Type B pancreatic cell (in vitro differentiated cells): Measurements from ENCODE around the gene TAGAP. TPM values are rescaled to one million over a fixed set of nuclear protein-coding genes. Genes with fewer than 3 reads are reported as not detected.
A peak's percentile ranks its signal among the peaks of the same experiment; 100 is the strongest.

ENCODE experiments used
- DNase-seq: peaks from one replicate; pipeline ENCODE4 v3.0.0; 2021; ENCODE audit warnings: mixed read lengths; ENCODE audit not compliant: unreplicated experiment; ENCODE audit errors: extremely low spot score
- H3K27ac Mint-ChIP-seq: 2 replicates; pipeline ENCODE4 v1.8.0; 2021; ENCODE audit warnings: mild to moderate bottlenecking, mixed read lengths
- H3K27me3 Mint-ChIP-seq: 2 replicates; pipeline ENCODE4 v1.8.0; 2021; ENCODE audit warnings: mixed read lengths
- H3K36me3 Mint-ChIP-seq: 2 replicates; pipeline ENCODE4 v1.8.0; 2021; ENCODE audit warnings: mixed read lengths
- H3K4me1 Mint-ChIP-seq: one replicate; pipeline ENCODE4 v1.8.0; 2021; ENCODE audit warnings: mixed read lengths; ENCODE audit not compliant: unreplicated experiment
- H3K4me3 Mint-ChIP-seq: 2 replicates; pipeline ENCODE4 v1.8.0; 2021; ENCODE audit warnings: mild to moderate bottlenecking, mixed read lengths
- H3K9me3 Mint-ChIP-seq: 2 replicates; pipeline ENCODE4 v1.8.0; 2021; ENCODE audit warnings: mixed read lengths
- total RNA-seq: library from RNA; stranded (reverse); gene quantifications from 2 replicates; pipeline ENCODE4 v1.2.1, GENCODE V29; 2021; ENCODE audit warnings: low replicate concordance
- TF ChIP-seq, protein P1 (sequence below): fragments of 200-600 bp; sonication (generic); conservative IDR thresholded peaks from 2 replicates; pipeline ENCODE4 v1.5.0; 2021; ENCODE audit warnings: antibody characterized with exemption, mild to moderate bottlenecking

The TAGAP gene
- total RNA-seq, 1 donor from 2014 or later, result 0.22 TPM

DNA sequence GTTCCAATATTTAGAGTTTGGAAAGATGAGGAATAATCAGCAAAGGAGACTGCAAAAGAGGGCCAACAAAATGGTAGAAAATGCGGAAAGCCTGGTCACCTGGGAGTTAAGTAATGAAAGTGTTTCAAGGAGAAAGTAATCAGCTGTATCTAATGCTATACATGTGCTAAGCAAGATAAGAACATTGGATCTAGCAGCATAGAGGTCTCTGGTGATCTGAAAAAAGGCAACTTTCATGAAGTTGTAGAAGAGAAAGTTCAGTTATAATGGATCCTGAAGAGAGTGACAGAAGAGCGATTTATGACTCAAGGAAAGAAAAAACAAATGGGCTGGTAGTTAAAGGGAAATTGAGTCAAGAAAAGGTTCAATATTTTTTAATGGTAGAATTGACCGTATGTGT lies 40.2 kb downstream of the TAGAP start:
- DNase-seq, result no peak
- Mint-ChIP-seq H3K27me3 (no peaks in the 10 kb centered on the region), H3K9me3 (no peaks in the 10 kb centered on the region), H3K36me3 (peaks cover 11% of the 10 kb centered on the region), H3K4me3 (no peak overlapping the region), H3K27ac (no peak overlapping the region), H3K4me1 (peaks cover 12% of the 10 kb centered on the region)
- TF ChIP-seq, protein P1, sequence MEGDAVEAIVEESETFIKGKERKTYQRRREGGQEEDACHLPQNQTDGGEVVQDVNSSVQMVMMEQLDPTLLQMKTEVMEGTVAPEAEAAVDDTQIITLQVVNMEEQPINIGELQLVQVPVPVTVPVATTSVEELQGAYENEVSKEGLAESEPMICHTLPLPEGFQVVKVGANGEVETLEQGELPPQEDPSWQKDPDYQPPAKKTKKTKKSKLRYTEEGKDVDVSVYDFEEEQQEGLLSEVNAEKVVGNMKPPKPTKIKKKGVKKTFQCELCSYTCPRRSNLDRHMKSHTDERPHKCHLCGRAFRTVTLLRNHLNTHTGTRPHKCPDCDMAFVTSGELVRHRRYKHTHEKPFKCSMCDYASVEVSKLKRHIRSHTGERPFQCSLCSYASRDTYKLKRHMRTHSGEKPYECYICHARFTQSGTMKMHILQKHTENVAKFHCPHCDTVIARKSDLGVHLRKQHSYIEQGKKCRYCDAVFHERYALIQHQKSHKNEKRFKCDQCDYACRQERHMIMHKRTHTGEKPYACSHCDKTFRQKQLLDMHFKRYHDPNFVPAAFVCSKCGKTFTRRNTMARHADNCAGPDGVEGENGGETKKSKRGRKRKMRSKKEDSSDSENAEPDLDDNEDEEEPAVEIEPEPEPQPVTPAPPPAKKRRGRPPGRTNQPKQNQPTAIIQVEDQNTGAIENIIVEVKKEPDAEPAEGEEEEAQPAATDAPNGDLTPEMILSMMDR, result no peak

- TF ChIP-seq, protein P1, result no peak
- no peak overlapping the region for H3K4me3 Mint-ChIP-seq
- H3K36me3 Mint-ChIP-seq, result peaks cover 11% of the 10 kb centered on the region
- H3K4me1 Mint-ChIP-seq, result peaks cover 17% of the 10 kb centered on the region
- H3K27me3 Mint-ChIP-seq, result no peaks in the 10 kb centered on the region
- DNase-seq, result no peak
- H3K9me3 Mint-ChIP-seq, result no peaks in the 10 kb centered on the region
- H3K27ac Mint-ChIP-seq, result no peak overlapping the region
Measured at GRCh38 chr6:159002432-159003155, 42.2 kb downstream of the TAGAP start.

- peaks cover 17% of the 10 kb centered on the region for H3K36me3 Mint-ChIP-seq
- H3K27ac Mint-ChIP-seq, result peak within 1 kb of the TSS; percentile 99
- peaks cover 17% of the 10 kb centered on the region for H3K4me1 Mint-ChIP-seq
- H3K4me3 Mint-ChIP-seq, result peak within 1 kb of the TSS; percentile 99
- no peaks in the 10 kb centered on the region for H3K9me3 Mint-ChIP-seq
- peak; percentile 96 for DNase-seq
- TF ChIP-seq, protein P1, result peak; percentile 17
- no peaks in the 10 kb centered on the region for H3K27me3 Mint-ChIP-seq
Measured at GRCh38 chr6:158999666-159000403, 45.0 kb downstream of the TAGAP start, which contains the start of gene RSPH3. Gene RSPH3, minus strand, starts transcription at chr6:159000202. Its CDS starts 652 bp downstream, at chr6:158999550.

DNA sequence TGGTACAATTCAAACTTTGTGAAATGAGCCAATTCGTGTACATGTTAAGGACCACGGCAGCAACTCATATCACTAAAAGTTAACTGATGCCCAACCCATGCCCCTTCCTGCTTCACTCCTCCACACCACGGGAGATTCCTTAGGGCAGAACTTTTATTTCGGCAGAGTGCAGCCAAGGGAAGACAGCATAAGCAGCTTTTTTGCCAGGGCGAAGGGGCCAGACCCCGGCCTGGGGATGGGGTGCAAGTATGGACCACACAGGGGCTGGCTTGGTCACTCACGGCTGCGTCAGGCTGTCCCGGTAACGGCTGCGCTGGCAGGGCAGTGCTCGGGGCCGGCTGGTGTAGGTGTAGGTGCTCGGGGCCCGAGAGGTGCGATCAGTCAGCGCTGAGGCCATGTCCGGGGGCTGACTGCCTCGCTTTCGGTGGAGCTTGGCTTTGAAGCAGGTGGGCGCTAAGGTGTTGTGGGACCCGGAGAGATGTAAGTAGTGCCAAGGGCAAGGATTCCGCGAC lies 45.6 kb downstream of the TAGAP start:
- no peak for DNase-seq
- no peaks in the 10 kb centered on the region for H3K9me3 Mint-ChIP-seq
- H3K36me3 Mint-ChIP-seq, result peaks cover 19% of the 10 kb centered on the region
- TF ChIP-seq, protein P1, result no peak
- peak overlapping the region; percentile 99 for H3K4me3 Mint-ChIP-seq
- no peaks in the 10 kb centered on the region for H3K27me3 Mint-ChIP-seq
- peak overlapping the region; percentile 99 for H3K27ac Mint-ChIP-seq
- H3K4me1 Mint-ChIP-seq, result peaks cover 17% of the 10 kb centered on the region

DNA sequence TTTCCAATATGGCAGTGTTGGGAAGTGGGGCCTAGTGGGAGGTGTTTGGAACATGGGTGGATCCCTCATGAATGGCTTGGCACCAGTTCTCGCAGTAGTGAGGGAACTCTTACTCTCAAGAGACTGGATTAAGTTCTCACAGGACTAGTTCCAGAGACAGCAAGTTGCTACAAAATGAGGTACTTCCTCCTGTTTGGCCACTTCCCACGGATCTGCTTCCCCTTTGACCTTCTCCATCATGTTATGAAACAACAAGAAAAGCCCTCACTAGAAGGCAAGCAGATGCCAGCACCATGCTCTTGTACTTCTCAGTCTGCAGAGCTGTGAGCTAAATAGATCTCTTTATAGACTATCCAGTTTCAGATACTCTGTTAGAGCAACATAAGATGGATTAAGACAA lies 47.9 kb downstream of the TAGAP start:
- peak overlapping the region; percentile 54 for H3K4me3 Mint-ChIP-seq
- H3K4me1 Mint-ChIP-seq, result peaks cover 10% of the 10 kb centered on the region
- H3K36me3 Mint-ChIP-seq, result peaks cover 18% of the 10 kb centered on the region
- TF ChIP-seq, protein P1, result no peak
- H3K9me3 Mint-ChIP-seq, result no peaks in the 10 kb centered on the region
- no peak for DNase-seq
- no peaks in the 10 kb centered on the region for H3K27me3 Mint-ChIP-seq
- no peak overlapping the region for H3K27ac Mint-ChIP-seq
